HCT116 (cell line): ENCODE results near the gene PCDHGA1. TPM values are rescaled to one million over a fixed set of nuclear protein-coding genes. Genes with fewer than 3 reads are reported as not detected.

Experiments
- ATAC-seq: fragments of 200-7000 bp; cut with Tn5 transposase; 2 replicates; pipeline ENCODE4 v1.9.1; 2020; ENCODE audit warnings: mild to moderate bottlenecking, moderate library complexity
- BruUV-seq: library from RNA; stranded (reverse); fragments of 400-500 nt; replicated peaks from 2 replicates; lab custom pipeline; 2021; lab: Mats Ljungman, UMichigan
- CTCF ChIA-PET: fragments of 300-600 bp; sonication (Branson Sonifier 250); formaldehyde crosslinking; loops from one replicate; lab custom pipeline; 2021; ENCODE audit warnings: antibody characterized with exemption; lab: Charles Lee
- POLR2A ChIA-PET: fragments of 300-600, 350-600 bp; sonication (Branson Sonifier 250); formaldehyde crosslinking; loops from one replicate; lab custom pipeline; 2021; ENCODE audit warnings: antibody characterized with exemption; lab: Charles Lee
- RAD21 ChIA-PET, 2 experiments: fragments of 300-600 bp; sonication (Branson Sonifier 250); formaldehyde crosslinking; loops; one replicate each; lab custom pipeline; 2023; ENCODE audit warnings: low total read pairs in 2 of 2; ENCODE audit not compliant: uncharacterized antibody in 2 of 2, unreplicated experiment in 2 of 2, low non-redundant PET in 1 of 2; lab: Charles Lee
- DNase-seq: peaks from one replicate; pipeline ENCODE4 v3.0.0-alpha.2; 2010; ENCODE audit warnings: low read depth, low spot score
- H2AFZ ChIP-seq: fragments of 200-600 bp; shearing (Covaris generic), sonication (generic); 2 replicates; pipeline ENCODE4 v1.6.1; 2017; ENCODE audit warnings: low read depth, mixed run types, mixed read lengths, antibody characterized with exemption, low read length; ENCODE audit not compliant: poor library complexity, severe bottlenecking
- H3K27ac ChIP-seq: 2 replicates; pipeline ENCODE4 v1.5.1; 2012; ENCODE audit warnings: low read depth, low read length
- H3K27me3 ChIP-seq: fragments of 200-600 bp; sonication (generic); 2 replicates; pipeline ENCODE4 v1.6.1; 2016; ENCODE audit warnings: mixed run types, low read length, mixed read lengths; ENCODE audit not compliant: insufficient read depth
- H3K36me3 ChIP-seq, 2 experiments: fragments of 200-500 bp in 1 of 2; fragments of 200-600 bp in 1 of 2; sonication (Bioruptor generic) in 1 of 2; sonication (generic) in 1 of 2; 2 replicates each; pipeline versions ENCODE4 v1.5.1 to v1.6.1; 2014 to 2016; ENCODE audit warnings: low read length in 2 of 2, inconsistent platforms in 1 of 2, mixed read lengths in 1 of 2, mixed run types in 1 of 2; ENCODE audit not compliant: insufficient read depth in 2 of 2, control insufficient read depth in 1 of 2
- H3K4me1 ChIP-seq, 2 experiments: fragments of 200-600 bp in 1 of 2; sonication (generic) in 1 of 2; 2 replicates each; pipeline versions ENCODE4 v1.5.1 to v1.6.1; 2012 to 2017; ENCODE audit warnings: low read length in 2 of 2, inconsistent platforms in 1 of 2, mild to moderate bottlenecking in 1 of 2, mixed read lengths in 1 of 2, mixed run types in 1 of 2, moderate library complexity in 1 of 2; ENCODE audit not compliant: insufficient read depth in 2 of 2, control insufficient read depth in 1 of 2
- H3K4me2 ChIP-seq: fragments of 200-600 bp; sonication (generic); 2 replicates; pipeline ENCODE4 v1.6.1; 2017; ENCODE audit warnings: mixed run types, low read length, mixed read lengths
- H3K4me3 ChIP-seq, 2 experiments: fragments of 200-600 bp in 1 of 2; sonication (generic) in 1 of 2; replicated peaks in 1 of 2; 2 replicates each; pipeline ENCODE4 v1.5.1; 2011 to 2016; ENCODE audit warnings: low read length in 2 of 2, control low read depth in 1 of 2, low read depth in 1 of 2, mild to moderate bottlenecking in 1 of 2, mixed read lengths in 1 of 2, mixed run types in 1 of 2
- H3K79me2 ChIP-seq: fragments of 200-600 bp; sonication (generic); 2 replicates; pipeline ENCODE4 v1.6.1; 2017; ENCODE audit warnings: mild to moderate bottlenecking, mixed run types, low read length, moderate library complexity, mixed read lengths; ENCODE audit not compliant: insufficient read depth
- H3K9ac ChIP-seq: fragments of 200-600 bp; sonication (generic); 2 replicates; pipeline ENCODE4 v1.6.1; 2016; ENCODE audit warnings: low read length, mixed read lengths
- H3K9me2 ChIP-seq: fragments of 200-600 bp; sonication (generic), shearing (Covaris generic); 2 replicates; pipeline ENCODE4 v1.6.1; 2017; ENCODE audit warnings: mixed run types, mild to moderate bottlenecking, moderate library complexity; ENCODE audit not compliant: insufficient read depth
- H3K9me3 ChIP-seq, 2 experiments: fragments of 200-500 bp in 1 of 2; fragments of 200-600 bp in 1 of 2; sonication (Bioruptor generic) in 1 of 2; sonication (generic) in 1 of 2; 2 replicates each; pipeline ENCODE4 v1.6.1; 2014 to 2017; ENCODE audit warnings: low read length in 2 of 2, mixed read lengths in 2 of 2, inconsistent platforms in 1 of 2, low read depth in 1 of 2, mild to moderate bottlenecking in 1 of 2, mixed run types in 1 of 2, moderate library complexity in 1 of 2; ENCODE audit not compliant: control insufficient read depth in 1 of 2, insufficient read depth in 1 of 2
- H4K20me1 ChIP-seq: fragments of 200-600 bp; sonication (generic), shearing (Covaris generic); 2 replicates; pipeline ENCODE4 v1.6.1; 2017; ENCODE audit warnings: mixed run types, mild to moderate bottlenecking, moderate library complexity; ENCODE audit not compliant: insufficient read depth
- EGR1 ChIP-seq: IDR thresholded peaks from 2 replicates; pipeline ENCODE4 v1.6.1; 2012; ENCODE audit warnings: low read depth
- EZH2phosphoT487 ChIP-seq: fragments of 200-600 bp; IDR thresholded peaks from 2 replicates; pipeline ENCODE4 v1.6.1; 2018; ENCODE audit warnings: antibody characterized with exemption, borderline replicate concordance
- SP1 ChIP-seq: IDR thresholded peaks from 2 replicates; pipeline ENCODE4 v1.6.1; 2012; ENCODE audit warnings: low read depth
- ZFX ChIP-seq: fragments of 450-650 bp; IDR thresholded peaks from 2 replicates; pipeline ENCODE4 v1.6.1; 2017
- intact Hi-C: fragments of 100-400 bp; cut with micrococcal nuclease; formaldehyde crosslinking; loops from 2 replicates; pipeline ENCODE4 v1.10.0; 2022
- total RNA-seq: library from RNA; stranded (reverse); gene quantifications from one replicate; pipeline ENCODE4 v1.2.1, GENCODE V29; 2021; ENCODE audit not compliant: unreplicated experiment
- TF ChIP-seq, protein P1 (sequence below): IDR thresholded peaks from 2 replicates; pipeline ENCODE4 v1.6.1; 2011; ENCODE audit warnings: mild to moderate bottlenecking, low read length, moderate library complexity; ENCODE audit not compliant: insufficient replicate concordance; ENCODE audit errors: extremely low read depth

The PCDHGA1 gene
- total RNA-seq, 1 experiment from 2014 or later = 0.05 TPM

GRCh38 chr5:141490271-141490670 lies 160.0 kb downstream of the PCDHGA1 start:
- RAD21 ChIA-PET = no interaction called here
- CTCF ChIA-PET = no interaction called here
- no peak overlapping the region for H3K27ac ChIP-seq
- no peaks in the 10 kb centered on the region for H3K4me1 ChIP-seq
- intact Hi-C loops = no loop called here
- no peaks in the 10 kb centered on the region for H3K9me2 ChIP-seq
- no peaks in the 10 kb centered on the region for H4K20me1 ChIP-seq
- BruUV-seq = no TSS peak
- no peak overlapping the region for H3K4me2 ChIP-seq
- H3K9me3 ChIP-seq = no peaks in the 10 kb centered on the region
- no peak overlapping the region for H3K4me3 ChIP-seq
- DNase-seq (no peak), ATAC-seq (no peak)
- no peaks in the 10 kb centered on the region for H3K36me3 ChIP-seq
- TF ChIP-seq, protein P1, sequence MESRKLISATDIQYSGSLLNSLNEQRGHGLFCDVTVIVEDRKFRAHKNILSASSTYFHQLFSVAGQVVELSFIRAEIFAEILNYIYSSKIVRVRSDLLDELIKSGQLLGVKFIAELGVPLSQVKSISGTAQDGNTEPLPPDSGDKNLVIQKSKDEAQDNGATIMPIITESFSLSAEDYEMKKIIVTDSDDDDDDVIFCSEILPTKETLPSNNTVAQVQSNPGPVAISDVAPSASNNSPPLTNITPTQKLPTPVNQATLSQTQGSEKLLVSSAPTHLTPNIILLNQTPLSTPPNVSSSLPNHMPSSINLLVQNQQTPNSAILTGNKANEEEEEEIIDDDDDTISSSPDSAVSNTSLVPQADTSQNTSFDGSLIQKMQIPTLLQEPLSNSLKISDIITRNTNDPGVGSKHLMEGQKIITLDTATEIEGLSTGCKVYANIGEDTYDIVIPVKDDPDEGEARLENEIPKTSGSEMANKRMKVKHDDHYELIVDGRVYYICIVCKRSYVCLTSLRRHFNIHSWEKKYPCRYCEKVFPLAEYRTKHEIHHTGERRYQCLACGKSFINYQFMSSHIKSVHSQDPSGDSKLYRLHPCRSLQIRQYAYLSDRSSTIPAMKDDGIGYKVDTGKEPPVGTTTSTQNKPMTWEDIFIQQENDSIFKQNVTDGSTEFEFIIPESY = no peak
- TF ChIP-seq ZFX = no peak
- no peak for TF ChIP-seq EZH2phosphoT487
- no peak for TF ChIP-seq SP1
- H2AFZ ChIP-seq = no peak overlapping the region
- no peaks in the 10 kb centered on the region for H3K27me3 ChIP-seq
- no peaks in the 10 kb centered on the region for H3K79me2 ChIP-seq
- no peak overlapping the region for H3K9ac ChIP-seq
- POLR2A ChIA-PET = no interaction called here

DNA sequence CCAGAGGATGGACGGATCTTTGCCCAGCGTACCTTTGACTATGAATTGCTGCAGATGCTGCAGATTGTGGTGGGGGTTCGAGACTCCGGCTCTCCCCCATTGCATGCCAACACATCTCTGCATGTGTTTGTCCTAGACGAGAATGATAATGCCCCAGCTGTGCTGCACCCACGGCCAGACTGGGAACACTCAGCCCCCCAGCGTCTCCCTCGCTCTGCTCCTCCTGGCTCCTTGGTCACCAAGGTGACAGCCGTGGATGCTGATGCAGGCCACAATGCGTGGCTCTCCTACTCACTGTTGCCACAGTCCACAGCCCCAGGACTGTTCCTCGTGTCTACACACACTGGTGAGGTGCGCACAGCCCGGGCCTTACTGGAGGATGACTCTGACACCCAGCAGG lies 160.5 kb downstream of the PCDHGA1 start:
- Histone ChIP-seq H3K9ac (no peak overlapping the region), H4K20me1 (no peaks in the 10 kb centered on the region), H3K27me3 (no peaks in the 10 kb centered on the region)
- DNase-seq = no peak
- intact Hi-C loops = no loop called here
- RAD21 ChIA-PET = no interaction called here
- no peak for TF ChIP-seq EGR1
- TF ChIP-seq, all 23 proteins: peak for 0
- H3K4me1 ChIP-seq = no peaks in the 10 kb centered on the region
- ChIA-PET CTCF (no interaction called here), POLR2A (no interaction called here)
- no peak overlapping the region for H2AFZ ChIP-seq
- no peak overlapping the region for H3K4me3 ChIP-seq
- no peaks in the 10 kb centered on the region for H3K36me3 ChIP-seq
- no TSS peak for BruUV-seq
- no peak for ATAC-seq
- no peaks in the 10 kb centered on the region for H3K9me2 ChIP-seq
- no peak overlapping the region for H3K27ac ChIP-seq
- H3K4me2 ChIP-seq = no peak overlapping the region
- no peaks in the 10 kb centered on the region for H3K9me3 ChIP-seq
- no peaks in the 10 kb centered on the region for H3K79me2 ChIP-seq
